ENCODE results near the gene TOP3B.
"Not testable (repeated sequence)": the region's sequence is repeated elsewhere in the genome, so short reads cannot be mapped to it uniquely, and the experiment has no call there.

Gene TOP3B

GRCh38 chr22:21916309-21916918 is 66.2 kb downstream of the TOP3B start:
- TF ChIP-seq GLIS3 (CRISPR knock-in tag; IDR thresholded peaks at IDR 0.05) (no peak), ESRRG (CRISPR knock-in tag; IDR thresholded peaks at IDR 0.05) (no peak), ZNF70 (CRISPR knock-in tag; IDR thresholded peaks at IDR 0.05) (no peak)
- TF ChIP-seq, protein P1, sequence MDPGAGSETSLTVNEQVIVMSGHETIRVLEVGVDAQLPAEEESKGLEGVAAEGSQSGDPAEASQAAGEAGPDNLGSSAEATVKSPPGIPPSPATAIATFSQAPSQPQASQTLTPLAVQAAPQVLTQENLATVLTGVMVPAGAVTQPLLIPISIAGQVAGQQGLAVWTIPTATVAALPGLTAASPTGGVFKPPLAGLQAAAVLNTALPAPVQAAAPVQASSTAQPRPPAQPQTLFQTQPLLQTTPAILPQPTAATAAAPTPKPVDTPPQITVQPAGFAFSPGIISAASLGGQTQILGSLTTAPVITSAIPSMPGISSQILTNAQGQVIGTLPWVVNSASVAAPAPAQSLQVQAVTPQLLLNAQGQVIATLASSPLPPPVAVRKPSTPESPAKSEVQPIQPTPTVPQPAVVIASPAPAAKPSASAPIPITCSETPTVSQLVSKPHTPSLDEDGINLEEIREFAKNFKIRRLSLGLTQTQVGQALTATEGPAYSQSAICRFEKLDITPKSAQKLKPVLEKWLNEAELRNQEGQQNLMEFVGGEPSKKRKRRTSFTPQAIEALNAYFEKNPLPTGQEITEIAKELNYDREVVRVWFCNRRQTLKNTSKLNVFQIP (CRISPR knock-in tag; IDR thresholded peaks at IDR 0.05; ENCODE audit: borderline replicate concordance, low read depth) = no peak
- TF ChIP-seq, protein P2, sequence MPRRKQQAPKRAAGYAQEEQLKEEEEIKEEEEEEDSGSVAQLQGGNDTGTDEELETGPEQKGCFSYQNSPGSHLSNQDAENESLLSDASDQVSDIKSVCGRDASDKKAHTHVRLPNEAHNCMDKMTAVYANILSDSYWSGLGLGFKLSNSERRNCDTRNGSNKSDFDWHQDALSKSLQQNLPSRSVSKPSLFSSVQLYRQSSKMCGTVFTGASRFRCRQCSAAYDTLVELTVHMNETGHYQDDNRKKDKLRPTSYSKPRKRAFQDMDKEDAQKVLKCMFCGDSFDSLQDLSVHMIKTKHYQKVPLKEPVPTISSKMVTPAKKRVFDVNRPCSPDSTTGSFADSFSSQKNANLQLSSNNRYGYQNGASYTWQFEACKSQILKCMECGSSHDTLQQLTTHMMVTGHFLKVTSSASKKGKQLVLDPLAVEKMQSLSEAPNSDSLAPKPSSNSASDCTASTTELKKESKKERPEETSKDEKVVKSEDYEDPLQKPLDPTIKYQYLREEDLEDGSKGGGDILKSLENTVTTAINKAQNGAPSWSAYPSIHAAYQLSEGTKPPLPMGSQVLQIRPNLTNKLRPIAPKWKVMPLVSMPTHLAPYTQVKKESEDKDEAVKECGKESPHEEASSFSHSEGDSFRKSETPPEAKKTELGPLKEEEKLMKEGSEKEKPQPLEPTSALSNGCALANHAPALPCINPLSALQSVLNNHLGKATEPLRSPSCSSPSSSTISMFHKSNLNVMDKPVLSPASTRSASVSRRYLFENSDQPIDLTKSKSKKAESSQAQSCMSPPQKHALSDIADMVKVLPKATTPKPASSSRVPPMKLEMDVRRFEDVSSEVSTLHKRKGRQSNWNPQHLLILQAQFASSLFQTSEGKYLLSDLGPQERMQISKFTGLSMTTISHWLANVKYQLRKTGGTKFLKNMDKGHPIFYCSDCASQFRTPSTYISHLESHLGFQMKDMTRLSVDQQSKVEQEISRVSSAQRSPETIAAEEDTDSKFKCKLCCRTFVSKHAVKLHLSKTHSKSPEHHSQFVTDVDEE (CRISPR knock-in tag; IDR thresholded peaks at IDR 0.05) = no peak
- ATAC-seq = no peak

DNA sequence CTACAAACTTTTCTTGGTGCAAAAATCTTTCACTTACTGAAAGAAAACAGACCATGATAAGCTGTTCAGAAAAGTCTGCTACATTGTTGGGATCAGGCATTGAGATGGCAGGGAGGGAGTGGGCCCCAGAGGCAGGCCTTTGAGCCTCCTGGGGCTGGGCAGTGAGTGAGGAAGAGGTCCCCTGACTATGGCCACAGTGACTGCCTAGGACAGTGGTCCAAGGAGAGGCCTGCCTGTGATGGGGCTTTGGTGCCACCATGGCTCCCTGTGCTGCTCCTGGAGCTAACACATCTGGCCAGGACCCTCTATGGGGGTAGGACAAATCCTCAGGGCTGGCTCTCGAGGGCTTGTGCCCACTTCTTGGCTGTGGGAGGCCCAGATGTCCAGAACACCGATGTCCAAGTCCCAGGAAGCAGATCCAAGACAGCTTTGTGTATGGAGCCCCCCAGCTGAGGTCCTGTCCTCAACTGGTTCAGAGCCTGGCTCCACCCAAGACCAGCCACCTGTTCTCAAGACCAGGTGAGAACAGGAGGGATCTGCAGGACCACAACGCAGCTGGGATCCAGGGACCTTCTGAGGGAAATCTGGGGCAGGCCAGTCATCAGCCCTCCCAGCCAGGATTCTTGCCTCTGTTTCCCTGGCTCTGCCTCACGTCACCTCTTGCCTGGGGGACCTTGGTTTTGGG is 66.8 kb downstream of the TOP3B start:
- TF ChIP-seq RARB (CRISPR knock-in tag; IDR thresholded peaks at IDR 0.05) (no peak), BACH2 (CRISPR knock-in tag; IDR thresholded peaks at IDR 0.05; ENCODE audit: borderline replicate concordance) (no peak), ISL1 (CRISPR knock-in tag; IDR thresholded peaks at IDR 0.05) (no peak), ZNF8 (CRISPR knock-in tag; IDR thresholded peaks at IDR 0.05) (no peak), CREB5 (CRISPR knock-in tag; IDR thresholded peaks at IDR 0.05; ENCODE audit: low read depth) (no peak), ARNTL (CRISPR knock-in tag; IDR thresholded peaks at IDR 0.05; ENCODE audit: borderline replicate concordance, low read depth) (no peak), GLIS3 (CRISPR knock-in tag; IDR thresholded peaks at IDR 0.05) (no peak), TCF4 (CRISPR knock-in tag; IDR thresholded peaks at IDR 0.05; ENCODE audit: borderline replicate concordance) (no peak), ZFP30 (CRISPR knock-in tag; IDR thresholded peaks at IDR 0.05) (no peak), PPARA (CRISPR knock-in tag; IDR thresholded peaks at IDR 0.05; ENCODE audit: borderline replicate concordance) (no peak), ZNF70 (CRISPR knock-in tag; IDR thresholded peaks at IDR 0.05) (no peak), SNAI2 (CRISPR knock-in tag; IDR thresholded peaks at IDR 0.05) (no peak), CSDC2 (CRISPR knock-in tag; IDR thresholded peaks at IDR 0.05) (no peak), OSR1 (CRISPR knock-in tag; IDR thresholded peaks at IDR 0.05) (no peak), PATZ1 (CRISPR knock-in tag; IDR thresholded peaks at IDR 0.05; ENCODE audit: borderline replicate concordance) (no peak), ZNF565 (CRISPR knock-in tag; conservative IDR thresholded peaks at IDR 0.05; ENCODE audit: low read depth) (no peak)
- TF ChIP-seq, protein P3, sequence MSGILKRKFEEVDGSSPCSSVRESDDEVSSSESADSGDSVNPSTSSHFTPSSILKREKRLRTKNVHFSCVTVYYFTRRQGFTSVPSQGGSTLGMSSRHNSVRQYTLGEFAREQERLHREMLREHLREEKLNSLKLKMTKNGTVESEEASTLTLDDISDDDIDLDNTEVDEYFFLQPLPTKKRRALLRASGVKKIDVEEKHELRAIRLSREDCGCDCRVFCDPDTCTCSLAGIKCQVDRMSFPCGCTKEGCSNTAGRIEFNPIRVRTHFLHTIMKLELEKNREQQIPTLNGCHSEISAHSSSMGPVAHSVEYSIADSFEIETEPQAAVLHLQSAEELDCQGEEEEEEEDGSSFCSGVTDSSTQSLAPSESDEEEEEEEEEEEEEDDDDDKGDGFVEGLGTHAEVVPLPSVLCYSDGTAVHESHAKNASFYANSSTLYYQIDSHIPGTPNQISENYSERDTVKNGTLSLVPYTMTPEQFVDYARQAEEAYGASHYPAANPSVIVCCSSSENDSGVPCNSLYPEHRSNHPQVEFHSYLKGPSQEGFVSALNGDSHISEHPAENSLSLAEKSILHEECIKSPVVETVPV (CRISPR knock-in tag; IDR thresholded peaks at IDR 0.05) = no peak
- TF ChIP-seq, protein P1 (CRISPR knock-in tag; IDR thresholded peaks at IDR 0.05; ENCODE audit: borderline replicate concordance, low read depth) = no peak
- no peak for ATAC-seq

DNA sequence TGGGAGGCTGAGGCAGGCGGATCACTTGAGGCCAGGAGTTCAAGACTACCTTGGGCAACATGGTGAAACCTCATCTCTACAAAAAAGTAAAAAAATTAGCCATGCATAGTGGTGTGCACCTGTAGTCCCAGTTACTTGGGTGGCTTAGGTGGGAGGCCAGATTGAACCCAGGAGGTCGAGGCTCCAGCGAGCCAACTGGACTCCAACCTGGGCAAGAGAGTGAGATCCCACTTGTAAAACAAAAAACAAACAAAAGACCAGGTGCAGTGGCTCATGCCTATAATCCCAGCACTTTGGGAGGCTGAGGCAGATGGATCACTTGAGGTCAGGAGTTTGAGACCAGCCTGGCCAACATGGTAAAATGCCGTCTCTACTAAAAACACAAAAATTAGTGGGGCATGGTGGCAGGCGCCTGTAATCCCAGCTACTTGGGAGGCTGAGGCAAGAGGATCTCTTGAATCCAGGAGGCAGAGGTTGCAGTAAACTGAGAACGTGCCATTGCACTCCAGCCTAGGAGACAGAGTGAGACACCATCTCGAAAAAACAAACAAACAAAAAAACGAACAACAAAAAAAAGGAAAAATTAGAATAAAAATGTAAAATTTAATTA is 68.4 kb downstream of the TOP3B start:
- ATAC-seq = not testable (repeated sequence)

GRCh38 chr22:21910367-21910766 is 72.2 kb downstream of the TOP3B start:
- ATAC-seq = not testable (repeated sequence)

Data from SK-N-SH treated with all-trans-retinoic acid at 6 μM for 48 hours (cell line).